Measurements from ENCODE around the gene APLF.

DNA sequence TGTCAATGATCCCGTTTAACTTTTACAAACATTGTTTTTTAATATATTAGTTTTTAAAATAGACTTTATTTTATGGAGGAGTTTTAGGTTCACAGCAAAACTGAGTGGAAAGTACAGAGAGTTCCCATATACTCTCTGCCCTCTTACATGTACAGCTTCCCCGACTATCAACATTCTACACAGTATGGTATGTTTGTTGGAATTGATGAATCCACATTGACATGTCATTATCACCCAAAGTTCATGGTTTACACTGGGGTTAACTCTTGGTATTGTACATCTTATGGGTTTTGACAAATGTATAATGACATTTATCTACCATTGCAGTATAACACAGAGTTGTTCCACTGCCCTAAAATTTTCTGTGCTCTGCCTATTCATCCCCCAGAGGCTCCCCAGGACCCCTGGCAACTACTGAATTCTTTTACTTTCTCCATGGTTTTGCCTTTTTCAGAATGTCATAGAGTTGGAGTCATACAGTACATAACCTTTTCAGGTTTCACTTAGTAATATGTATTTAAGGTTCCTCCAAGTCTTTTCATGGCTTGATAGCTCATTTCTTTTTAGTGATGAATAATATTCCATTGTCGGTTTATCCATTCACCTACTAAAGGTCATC, 5.5 kb downstream of the APLF start:
- TF ChIP-seq, protein P1, sequence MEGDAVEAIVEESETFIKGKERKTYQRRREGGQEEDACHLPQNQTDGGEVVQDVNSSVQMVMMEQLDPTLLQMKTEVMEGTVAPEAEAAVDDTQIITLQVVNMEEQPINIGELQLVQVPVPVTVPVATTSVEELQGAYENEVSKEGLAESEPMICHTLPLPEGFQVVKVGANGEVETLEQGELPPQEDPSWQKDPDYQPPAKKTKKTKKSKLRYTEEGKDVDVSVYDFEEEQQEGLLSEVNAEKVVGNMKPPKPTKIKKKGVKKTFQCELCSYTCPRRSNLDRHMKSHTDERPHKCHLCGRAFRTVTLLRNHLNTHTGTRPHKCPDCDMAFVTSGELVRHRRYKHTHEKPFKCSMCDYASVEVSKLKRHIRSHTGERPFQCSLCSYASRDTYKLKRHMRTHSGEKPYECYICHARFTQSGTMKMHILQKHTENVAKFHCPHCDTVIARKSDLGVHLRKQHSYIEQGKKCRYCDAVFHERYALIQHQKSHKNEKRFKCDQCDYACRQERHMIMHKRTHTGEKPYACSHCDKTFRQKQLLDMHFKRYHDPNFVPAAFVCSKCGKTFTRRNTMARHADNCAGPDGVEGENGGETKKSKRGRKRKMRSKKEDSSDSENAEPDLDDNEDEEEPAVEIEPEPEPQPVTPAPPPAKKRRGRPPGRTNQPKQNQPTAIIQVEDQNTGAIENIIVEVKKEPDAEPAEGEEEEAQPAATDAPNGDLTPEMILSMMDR (conservative IDR thresholded peaks at IDR 0.05; ENCODE audit: low read depth, low read length): no peak
- TF ChIP-seq EZH2 (IDR thresholded peaks at IDR 0.05; ENCODE audit: low read length, unreplicated experiment) (no peak), EZH2phosphoT487 (IDR thresholded peaks at IDR 0.05; ENCODE audit: borderline replicate concordance, low read length) (no peak)
